Suprapubic skin (tissue), 3 donors: ENCODE data around the gene SHC4.

Experiments used
- CTCF ChIP-seq, 2 donors: fragments of 200-600 bp in 1 of 2; fragments of 450-650 bp in 1 of 2; sonication (generic) in 1 of 2; IDR thresholded peaks; one replicate each; pipeline ENCODE4 v1.5.1; 2016 to 2019; ENCODE audit warnings: antibody characterized with exemption in 2 of 2, mild to moderate bottlenecking in 1 of 2, moderate library complexity in 1 of 2
- POLR2A ChIP-seq, 2 donors: fragments of 450-650 bp; IDR thresholded peaks; one replicate each; pipeline ENCODE4 v1.6.1; 2017; ENCODE audit warnings: antibody characterized with exemption in 2 of 2, mild to moderate bottlenecking in 2 of 2, moderate library complexity in 2 of 2

- no peak for TF ChIP-seq CTCF (IDR thresholded peaks at IDR 0.05)
- TF ChIP-seq POLR2A (IDR thresholded peaks at IDR 0.05) = no peak
Observed at GRCh38 chr15:48974882-48975281, 11.2 kb upstream of the SHC4 start.
